ENCODE data around the gene ASCC2. TPM values are rescaled to one million over a fixed set of nuclear protein-coding genes. Genes with fewer than 3 reads are reported as not detected.
A peak's percentile ranks its signal among the peaks of the same experiment; 100 is the strongest.

The ASCC2 gene
- total RNA-seq (10 to 100 TPM; 36.0 to 43.7 TPM), polyA plus RNA-seq (10 to 100 TPM; 34.6 to 41.4 TPM)

- peak within 1 kb of the TSS; percentile 84 to 85 for H3K9ac ChIP-seq (ENCODE audit: low read depth in 1 of 2, low read length in 2 of 2)
- no peak for TF ChIP-seq HNF4G (IDR thresholded peaks at IDR 0.05)
- TF ChIP-seq FOXA2 (IDR thresholded peaks at IDR 0.05), result peak; percentile 28
- peak; percentile 15 for TF ChIP-seq ATF3 (IDR thresholded peaks at IDR 0.05)
- peak in 1 of 2 donors; percentile 67 for TF ChIP-seq EGR1 (IDR thresholded peaks at IDR 0.05; ENCODE audit: low read depth in 2 of 2)
- peak; percentile 67 to 75 for TF ChIP-seq RAD21 (IDR thresholded peaks at IDR 0.05)
- peak; percentile 55 to 79 for TF ChIP-seq HNF4A (conservative IDR thresholded peaks at IDR 0.05)
- peak; percentile 88 to 93 for TF ChIP-seq RXRA (IDR thresholded peaks at IDR 0.05)
- TF ChIP-seq JUND (IDR thresholded peaks at IDR 0.05), result peak; percentile 68 to 78
- TF ChIP-seq REST (IDR thresholded peaks at IDR 0.05), result peak; percentile 52
- peak; percentile 81 for TF ChIP-seq MAX (IDR thresholded peaks at IDR 0.05)
- TF ChIP-seq TAF1 (conservative IDR thresholded peaks at IDR 0.05), result peak; percentile 60
- TF ChIP-seq FOXA1 (IDR thresholded peaks at IDR 0.05), result no peak
- peak; percentile 71 to 91 for TF ChIP-seq GABPA (IDR thresholded peaks at IDR 0.05 in 1 of 2, conservative IDR thresholded peaks at IDR 0.05 in 1 of 2)
- TF ChIP-seq NR2F2 (IDR thresholded peaks at IDR 0.05), result peak; percentile 84
- TF ChIP-seq YY1 (IDR thresholded peaks at IDR 0.05), result peak; percentile 85
- peak; percentile 35 for TF ChIP-seq CTCF (IDR thresholded peaks at IDR 0.05; ENCODE audit: low read depth, low read length, missing input control)
- TF ChIP-seq SP1 (IDR thresholded peaks at IDR 0.05), result peak; percentile 79
- TF ChIP-seq ZBTB33 (IDR thresholded peaks at IDR 0.05), result peak; percentile 56
- H3K9me3 ChIP-seq (ENCODE audit: control insufficient read depth in 4 of 4, low read length in 3 of 4), result no peaks in the 10 kb centered on the region
- H3K4me3 ChIP-seq (ENCODE audit: low read depth in 1 of 3, low read length in 3 of 3), result peak within 1 kb of the TSS; percentile 70 to 97 (median 92)
- WGBS, result 1% methylated on average over 54 of the region's 54 CpGs
- H3K36me3 ChIP-seq (ENCODE audit: control insufficient read depth in 4 of 4, insufficient read depth in 3 of 4, low read depth in 1 of 4, low read length in 3 of 4), result peaks cover 0 to 5% (median 1%) of the 10 kb centered on the region in 4 donors
- H3K27ac ChIP-seq (ENCODE audit: low read depth in 1 of 2, low read length in 2 of 2), result peak within 1 kb of the TSS; percentile 50 to 84
- DNase-seq (ENCODE audit: low spot score), result peak; percentile 99
- H3K4me1 ChIP-seq (ENCODE audit: control insufficient read depth in 4 of 4, insufficient read depth in 4 of 4, low read length in 3 of 4), result peaks cover 0 to 27% (median 15%) of the 10 kb centered on the region in 4 donors
- H3K27me3 ChIP-seq (ENCODE audit: control insufficient read depth in 4 of 4, insufficient read depth in 4 of 4, low read length in 3 of 4), result no peaks in the 10 kb centered on the region
These were observed at the start of gene ASCC2 for GRCh38 chr22:29837741-29838598. Gene ASCC2, minus strand, starts transcription at chr22:29838274. Its CDS starts 5,949 bp downstream, at chr22:29832325.
